Measurements from ENCODE around the gene GNAT3.

The GNAT3 gene

DNA sequence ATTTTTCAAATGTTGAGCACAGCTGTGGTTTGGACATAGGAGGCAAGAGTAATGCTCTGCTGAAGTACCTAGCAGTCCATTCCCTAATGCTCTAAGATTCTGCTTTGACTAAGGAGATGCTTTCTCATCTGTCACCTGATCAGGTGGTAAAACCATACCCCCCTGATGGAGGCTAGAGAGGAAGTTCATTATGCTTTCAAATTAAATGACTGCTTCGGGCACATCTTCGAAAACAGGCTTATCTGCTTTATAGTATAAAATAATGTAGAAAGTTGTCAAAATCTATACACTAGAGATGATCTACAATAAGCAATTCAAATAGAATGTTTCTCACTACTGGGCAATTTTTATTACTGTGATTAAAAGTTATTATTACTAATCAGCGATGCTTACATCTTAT, at the start of gene GNAT3:
TSS of gene GNAT3 (minus strand) at position 101 of the 400 bp plus-strand sequence. CDS start 138 bp downstream, outside the sequence.
- Mint-ChIP-seq H3K27me3 (ENCODE audit: low read depth) (no peaks in the 10 kb centered on the region), H3K4me1 (ENCODE audit: low read depth) (no peaks in the 10 kb centered on the region), H3K36me3 (ENCODE audit: low read depth) (no peaks in the 10 kb centered on the region), H3K4me3 (no peak within 1 kb of the TSS), H3K27ac (no peak within 1 kb of the TSS), H3K9me3 (no peaks in the 10 kb centered on the region)

DNA sequence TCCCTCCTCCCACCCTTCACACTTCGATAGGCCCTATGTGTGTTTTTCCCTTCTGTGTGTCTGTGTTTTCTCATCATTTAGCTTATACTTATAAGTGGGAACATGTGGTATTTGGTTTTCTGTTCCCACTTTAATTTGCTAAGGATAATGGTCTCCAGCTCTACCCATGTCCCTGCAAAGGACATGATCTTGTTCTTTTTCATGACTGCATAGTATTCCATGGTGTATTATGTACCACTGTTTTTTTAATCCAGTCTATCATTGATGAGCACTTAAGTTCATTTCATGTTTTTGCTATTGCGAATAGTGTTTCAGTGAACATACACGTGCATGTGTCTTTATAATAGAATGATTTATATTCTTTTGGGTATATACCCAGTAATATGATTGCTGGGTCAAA, 46.3 kb upstream of the GNAT3 start:
- Mint-ChIP-seq H3K4me1 (ENCODE audit: low read depth) (no peaks in the 10 kb centered on the region), H3K27ac (no peak overlapping the region), H3K27me3 (ENCODE audit: low read depth) (no peaks in the 10 kb centered on the region), H3K36me3 (ENCODE audit: low read depth) (no peaks in the 10 kb centered on the region), H3K9me3 (no peaks in the 10 kb centered on the region), H3K4me3 (no peak overlapping the region)

DNA sequence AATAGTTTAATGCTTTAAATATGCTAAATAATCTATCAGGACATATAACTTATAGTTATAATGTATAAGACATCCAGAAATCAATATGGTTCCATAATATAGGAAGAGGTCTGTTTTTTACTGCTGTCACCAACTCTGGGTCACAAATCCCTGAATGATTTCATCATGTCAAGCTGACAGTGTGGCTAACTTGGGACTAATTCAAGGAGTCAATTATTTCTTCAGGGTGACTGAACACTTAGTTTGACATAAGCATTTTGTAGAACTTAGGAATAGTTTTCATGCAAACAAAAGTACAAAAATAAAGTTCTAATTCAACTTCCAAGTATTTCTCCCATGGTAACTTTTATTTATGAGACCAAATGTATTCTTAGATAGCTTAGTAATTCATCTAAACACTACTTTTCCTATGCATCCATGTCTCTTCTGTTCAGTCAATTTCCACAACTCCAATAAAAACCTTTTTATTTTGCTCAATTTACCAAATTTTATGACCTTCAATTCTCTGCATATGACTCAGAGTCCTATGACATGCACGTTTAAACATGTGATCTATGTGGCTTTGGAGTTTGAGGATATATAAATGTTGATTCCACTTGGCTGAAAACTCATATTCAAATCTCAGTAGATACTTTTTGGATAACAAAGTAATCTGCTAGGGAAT, 40.3 kb upstream of the GNAT3 start:
- no peak overlapping the region for H3K4me3 Mint-ChIP-seq
- no peaks in the 10 kb centered on the region for H3K36me3 Mint-ChIP-seq (ENCODE audit: low read depth)
- H3K4me1 Mint-ChIP-seq (ENCODE audit: low read depth): no peaks in the 10 kb centered on the region
- H3K27ac Mint-ChIP-seq: no peak overlapping the region
- no peaks in the 10 kb centered on the region for H3K27me3 Mint-ChIP-seq (ENCODE audit: low read depth)
- H3K9me3 Mint-ChIP-seq: no peaks in the 10 kb centered on the region

DNA sequence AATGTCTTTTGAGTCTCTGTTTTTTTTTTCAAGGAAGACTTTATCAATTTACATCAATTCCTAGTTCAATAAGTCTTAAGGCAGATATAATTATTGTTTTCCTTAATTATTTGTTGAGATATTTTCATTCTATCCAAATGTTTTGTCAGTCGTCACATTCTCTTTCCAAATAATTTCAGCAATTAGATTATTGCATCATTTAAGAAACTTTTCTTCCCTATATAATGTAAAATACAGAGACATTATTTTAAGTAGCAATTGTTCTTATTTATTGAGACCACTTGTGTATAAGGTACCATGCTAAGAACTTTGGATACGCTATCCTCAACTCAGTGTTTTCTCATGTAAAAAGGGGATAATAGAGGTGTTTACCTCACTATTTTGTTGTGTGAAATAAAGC, 38.1 kb upstream of the GNAT3 start:
- Mint-ChIP-seq H3K27me3 (ENCODE audit: low read depth) (no peaks in the 10 kb centered on the region), H3K36me3 (ENCODE audit: low read depth) (no peaks in the 10 kb centered on the region), H3K27ac (no peak overlapping the region), H3K4me3 (no peak overlapping the region), H3K4me1 (ENCODE audit: low read depth) (no peaks in the 10 kb centered on the region), H3K9me3 (no peaks in the 10 kb centered on the region)

DNA sequence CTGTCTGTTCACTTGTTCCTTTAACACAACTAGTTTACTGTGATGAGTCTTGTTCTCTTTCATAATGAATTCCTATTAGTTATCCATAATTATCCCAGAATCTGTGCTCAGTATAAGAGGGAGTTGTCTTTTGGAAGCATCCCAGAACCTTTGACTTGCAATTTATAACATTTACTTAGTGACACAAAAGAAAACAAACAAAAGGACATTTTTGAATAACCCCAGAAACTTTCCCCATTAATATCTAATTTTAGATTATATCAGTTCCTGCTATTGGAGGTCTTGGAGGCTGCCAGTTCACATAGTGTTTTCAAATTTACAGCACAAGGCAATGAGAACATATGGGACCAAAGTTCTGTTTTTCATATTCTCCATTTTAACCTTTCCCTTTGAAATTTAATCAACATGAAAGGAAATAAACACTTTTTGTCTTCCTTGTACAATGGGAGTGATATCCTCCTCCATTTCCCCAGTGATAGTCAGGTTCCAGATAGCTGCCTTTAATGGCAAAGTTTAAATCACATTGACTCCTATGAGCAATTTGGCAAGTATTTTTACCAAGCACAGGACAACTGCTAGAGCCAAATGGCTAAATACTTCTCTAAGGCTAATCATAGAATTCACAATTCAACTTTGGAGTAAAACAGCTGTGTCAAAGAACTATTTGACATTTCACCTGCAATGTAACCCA, 37.1 kb upstream of the GNAT3 start:
- Mint-ChIP-seq H3K4me3 (no peak overlapping the region), H3K9me3 (no peaks in the 10 kb centered on the region), H3K4me1 (ENCODE audit: low read depth) (no peaks in the 10 kb centered on the region), H3K27me3 (ENCODE audit: low read depth) (no peaks in the 10 kb centered on the region), H3K36me3 (ENCODE audit: low read depth) (no peaks in the 10 kb centered on the region), H3K27ac (no peak overlapping the region)

DNA sequence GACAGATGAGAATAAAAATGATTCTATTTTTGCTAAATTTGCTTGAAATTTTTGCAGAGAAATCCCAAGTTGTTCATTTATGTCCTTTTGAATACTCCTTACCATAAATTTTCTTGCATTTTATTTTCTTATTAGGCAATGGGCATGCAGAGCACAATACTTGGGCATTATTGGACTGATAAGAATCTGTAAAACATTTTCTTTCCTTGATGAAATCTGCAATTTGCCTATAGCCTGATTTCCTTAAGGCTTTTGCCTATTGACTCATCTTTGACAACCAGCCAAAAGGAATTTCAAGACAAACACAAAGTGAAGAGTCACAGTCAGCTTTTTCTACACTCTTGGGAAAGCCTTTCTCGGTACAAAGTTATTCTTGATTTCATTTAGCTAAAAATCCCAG, 30.5 kb upstream of the GNAT3 start:
- H3K27ac Mint-ChIP-seq: no peak overlapping the region
- no peak overlapping the region for H3K4me3 Mint-ChIP-seq
- no peaks in the 10 kb centered on the region for H3K9me3 Mint-ChIP-seq
- no peaks in the 10 kb centered on the region for H3K36me3 Mint-ChIP-seq (ENCODE audit: low read depth)
- no peaks in the 10 kb centered on the region for H3K4me1 Mint-ChIP-seq (ENCODE audit: low read depth)
- no peaks in the 10 kb centered on the region for H3K27me3 Mint-ChIP-seq (ENCODE audit: low read depth)

DNA sequence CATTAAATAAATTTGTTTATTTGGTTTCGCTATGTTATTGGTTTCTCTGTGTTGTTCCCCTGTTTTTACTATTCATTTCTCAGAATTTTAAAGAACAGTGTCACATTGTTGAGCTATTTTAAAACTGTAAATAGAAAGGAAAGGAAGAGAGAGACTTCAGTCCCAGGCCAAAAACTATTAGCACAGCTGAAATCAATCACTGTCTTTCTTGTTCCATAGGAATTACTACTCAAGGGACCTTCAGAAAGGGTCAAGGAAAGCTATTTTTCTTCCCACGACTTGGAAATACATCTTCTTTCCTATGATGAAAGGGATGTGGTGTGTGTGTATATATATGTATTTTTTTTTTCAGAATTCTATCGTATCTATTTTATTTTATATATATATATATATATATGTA, 29.0 kb upstream of the GNAT3 start:
- no peak overlapping the region for H3K27ac Mint-ChIP-seq
- no peaks in the 10 kb centered on the region for H3K9me3 Mint-ChIP-seq
- no peaks in the 10 kb centered on the region for H3K27me3 Mint-ChIP-seq (ENCODE audit: low read depth)
- H3K4me3 Mint-ChIP-seq: no peak overlapping the region
- no peaks in the 10 kb centered on the region for H3K4me1 Mint-ChIP-seq (ENCODE audit: low read depth)
- no peaks in the 10 kb centered on the region for H3K36me3 Mint-ChIP-seq (ENCODE audit: low read depth)

DNA sequence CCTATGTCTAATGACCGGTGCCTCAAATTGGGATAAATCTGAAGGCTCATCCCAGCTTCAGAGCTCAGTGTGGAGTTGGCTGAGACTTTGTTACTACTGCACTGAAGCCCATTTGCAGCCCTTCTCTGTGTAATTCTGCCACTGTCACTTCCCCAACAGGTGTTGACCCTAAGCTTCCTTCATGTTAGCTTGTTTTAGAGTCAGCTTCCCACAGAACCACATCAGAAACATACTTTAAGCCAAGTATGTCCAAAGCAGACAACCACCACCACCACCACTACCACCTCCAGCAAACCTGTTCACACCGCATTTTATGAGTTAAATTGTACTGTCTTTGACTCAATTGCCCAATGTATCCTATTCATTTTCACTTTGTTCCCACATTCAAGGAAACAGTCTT, 25.2 kb upstream of the GNAT3 start:
- Mint-ChIP-seq H3K9me3 (no peaks in the 10 kb centered on the region), H3K36me3 (ENCODE audit: low read depth) (no peaks in the 10 kb centered on the region), H3K27ac (no peak overlapping the region), H3K27me3 (ENCODE audit: low read depth) (no peaks in the 10 kb centered on the region), H3K4me3 (no peak overlapping the region), H3K4me1 (ENCODE audit: low read depth) (no peaks in the 10 kb centered on the region)

DNA sequence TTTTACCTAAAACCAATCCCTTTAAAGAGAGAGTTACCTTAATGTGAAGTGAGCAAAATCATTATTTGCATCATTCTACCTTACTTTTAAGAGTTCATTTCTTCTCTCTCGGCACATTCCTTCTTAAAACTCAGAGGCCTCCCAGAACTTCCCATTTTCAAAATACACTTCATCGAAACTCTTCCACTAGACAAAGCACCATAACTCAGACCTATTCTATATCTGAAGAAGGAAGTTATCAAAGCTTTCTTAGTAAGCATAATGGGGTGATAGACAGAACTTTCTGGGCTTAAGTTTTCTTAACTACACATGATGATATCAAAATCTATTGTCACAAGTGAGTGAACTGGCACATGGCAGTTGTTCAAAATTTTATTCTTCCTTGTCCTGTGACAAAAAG, 24.6 kb upstream of the GNAT3 start:
- no peak overlapping the region for H3K27ac Mint-ChIP-seq
- H3K36me3 Mint-ChIP-seq (ENCODE audit: low read depth): no peaks in the 10 kb centered on the region
- H3K4me1 Mint-ChIP-seq (ENCODE audit: low read depth): no peaks in the 10 kb centered on the region
- no peaks in the 10 kb centered on the region for H3K9me3 Mint-ChIP-seq
- H3K4me3 Mint-ChIP-seq: no peak overlapping the region
- no peaks in the 10 kb centered on the region for H3K27me3 Mint-ChIP-seq (ENCODE audit: low read depth)

DNA sequence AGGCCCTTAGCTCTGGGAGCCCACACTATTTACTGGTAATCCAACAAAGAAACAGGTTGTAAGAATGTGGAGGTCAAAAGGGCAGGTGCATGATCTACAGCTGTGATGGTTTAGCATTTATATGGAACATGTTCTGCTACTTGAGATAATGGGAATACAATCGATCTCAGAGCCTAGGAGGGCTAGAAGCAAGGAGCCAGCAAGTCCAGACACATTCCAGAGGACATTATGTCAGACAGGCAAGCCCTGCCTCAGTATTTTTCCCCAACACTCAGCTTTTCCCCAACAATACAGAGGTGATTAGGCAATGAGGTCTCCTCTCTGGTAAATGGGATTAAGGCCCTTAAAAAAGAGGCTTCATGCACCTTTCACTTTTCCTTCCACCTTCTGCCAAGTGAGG, 21.4 kb upstream of the GNAT3 start:
- no peaks in the 10 kb centered on the region for H3K9me3 Mint-ChIP-seq
- H3K4me1 Mint-ChIP-seq (ENCODE audit: low read depth): no peaks in the 10 kb centered on the region
- H3K27me3 Mint-ChIP-seq (ENCODE audit: low read depth): no peaks in the 10 kb centered on the region
- H3K27ac Mint-ChIP-seq: no peak overlapping the region
- H3K36me3 Mint-ChIP-seq (ENCODE audit: low read depth): no peaks in the 10 kb centered on the region
- no peak overlapping the region for H3K4me3 Mint-ChIP-seq

DNA sequence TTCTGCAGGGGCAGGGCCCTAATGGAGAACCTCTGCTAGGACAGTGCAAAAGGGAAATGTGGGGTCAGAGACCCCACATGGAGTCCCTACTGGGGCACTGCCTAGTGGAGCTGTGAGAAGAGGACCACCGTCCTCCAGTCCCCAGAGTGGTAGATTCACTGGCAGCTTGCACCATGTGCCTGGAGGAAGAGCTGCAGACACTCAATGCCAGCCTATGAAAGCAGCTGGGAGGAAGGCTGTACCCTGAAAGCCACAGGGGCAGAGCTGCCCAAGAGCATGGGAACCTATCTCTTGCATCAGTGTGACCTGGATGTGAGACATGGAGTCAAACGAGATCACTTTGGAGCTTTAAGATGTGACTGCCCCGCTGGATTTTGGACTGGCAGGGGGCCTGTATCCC, 20.3 kb upstream of the GNAT3 start:
- Mint-ChIP-seq H3K4me3 (no peak overlapping the region), H3K36me3 (ENCODE audit: low read depth) (no peaks in the 10 kb centered on the region), H3K9me3 (no peaks in the 10 kb centered on the region), H3K27ac (no peak overlapping the region), H3K4me1 (ENCODE audit: low read depth) (no peaks in the 10 kb centered on the region), H3K27me3 (ENCODE audit: low read depth) (no peaks in the 10 kb centered on the region)

DNA sequence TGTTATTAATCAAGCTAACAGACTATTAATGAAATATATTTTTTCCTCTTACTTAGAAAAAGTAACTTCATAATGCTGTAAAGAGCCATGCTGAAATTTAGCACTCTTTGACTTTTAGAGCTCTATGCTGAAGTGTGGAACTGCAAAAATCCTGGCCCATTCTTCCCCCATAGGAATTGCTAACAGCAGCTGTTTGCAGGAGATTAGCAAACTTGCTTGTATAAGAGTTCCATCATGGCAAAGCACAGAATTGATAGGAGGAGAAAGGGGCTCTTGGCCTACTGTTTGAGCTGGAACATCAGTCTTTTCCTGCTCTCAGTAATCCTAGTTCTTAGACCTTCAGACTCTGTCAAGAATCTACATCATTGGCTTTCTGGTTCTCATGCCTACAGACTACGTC, 18.3 kb upstream of the GNAT3 start:
- Mint-ChIP-seq H3K36me3 (ENCODE audit: low read depth) (no peaks in the 10 kb centered on the region), H3K4me1 (ENCODE audit: low read depth) (no peaks in the 10 kb centered on the region), H3K4me3 (no peak overlapping the region), H3K27ac (no peak overlapping the region), H3K9me3 (no peaks in the 10 kb centered on the region), H3K27me3 (ENCODE audit: low read depth) (no peaks in the 10 kb centered on the region)

DNA sequence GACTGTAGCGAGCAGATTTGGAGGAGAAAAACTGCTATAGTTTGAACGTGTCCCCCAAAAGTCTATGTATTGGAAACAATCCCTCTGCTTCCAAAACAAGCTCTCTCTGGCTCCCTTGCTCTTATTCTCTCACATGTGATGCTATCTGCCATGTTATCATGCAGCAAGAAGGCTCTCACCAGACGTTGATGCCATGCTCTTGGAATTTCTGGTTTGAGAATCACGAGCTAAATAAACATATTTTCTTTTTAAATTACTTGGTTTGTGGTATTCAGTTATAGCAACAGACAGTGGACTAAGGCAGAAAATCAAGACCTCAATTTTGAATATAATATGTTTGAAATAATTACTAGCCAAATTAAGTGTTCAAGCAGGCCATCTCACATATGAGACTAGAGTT, 17.5 kb upstream of the GNAT3 start:
- H3K4me1 Mint-ChIP-seq (ENCODE audit: low read depth): no peaks in the 10 kb centered on the region
- H3K9me3 Mint-ChIP-seq: no peaks in the 10 kb centered on the region
- H3K4me3 Mint-ChIP-seq: no peak overlapping the region
- H3K27me3 Mint-ChIP-seq (ENCODE audit: low read depth): no peaks in the 10 kb centered on the region
- no peak overlapping the region for H3K27ac Mint-ChIP-seq
- H3K36me3 Mint-ChIP-seq (ENCODE audit: low read depth): no peaks in the 10 kb centered on the region

DNA sequence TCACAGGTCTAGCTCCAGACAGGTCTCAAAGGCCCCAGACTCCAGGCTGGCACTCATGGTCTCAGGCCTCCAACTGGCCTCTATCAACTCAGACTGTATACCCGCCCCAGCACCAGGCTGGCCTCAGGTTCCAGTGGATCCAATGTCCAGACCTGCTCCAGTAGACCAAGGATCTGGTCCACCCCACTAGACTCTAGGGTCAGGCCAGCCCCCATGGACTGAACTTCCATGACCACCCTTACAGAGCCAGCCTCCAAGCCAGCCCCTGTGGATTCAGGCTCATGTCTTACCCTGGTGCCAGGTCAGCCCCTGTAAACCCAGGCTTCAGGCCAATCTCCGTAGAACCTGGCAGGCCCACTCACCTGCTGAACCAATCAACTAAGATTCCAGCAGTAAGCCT, 16.8 kb upstream of the GNAT3 start:
- H3K9me3 Mint-ChIP-seq: no peaks in the 10 kb centered on the region
- H3K4me1 Mint-ChIP-seq (ENCODE audit: low read depth): no peaks in the 10 kb centered on the region
- H3K4me3 Mint-ChIP-seq: no peak overlapping the region
- H3K36me3 Mint-ChIP-seq (ENCODE audit: low read depth): no peaks in the 10 kb centered on the region
- no peaks in the 10 kb centered on the region for H3K27me3 Mint-ChIP-seq (ENCODE audit: low read depth)
- H3K27ac Mint-ChIP-seq: no peak overlapping the region

DNA sequence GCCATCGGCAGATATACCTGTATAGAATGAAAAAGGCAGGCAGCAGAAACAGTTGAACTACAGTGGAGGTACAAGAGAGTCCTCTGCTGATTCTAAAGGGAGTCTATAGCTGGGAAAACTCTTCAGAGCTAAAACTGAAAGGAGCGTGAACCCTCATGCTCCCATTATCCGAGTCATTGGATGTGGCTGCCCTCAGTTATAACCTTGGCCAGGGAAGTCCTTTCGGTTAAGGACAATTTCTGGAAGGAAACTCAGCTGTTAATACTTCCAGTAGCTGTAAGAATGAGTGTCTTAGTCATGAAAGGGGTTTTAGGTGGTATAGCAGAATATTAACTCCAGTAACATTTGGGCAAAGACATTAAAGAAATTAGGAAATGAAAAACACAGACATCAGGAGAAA, 14.6 kb upstream of the GNAT3 start:
- no peaks in the 10 kb centered on the region for H3K36me3 Mint-ChIP-seq (ENCODE audit: low read depth)
- no peak overlapping the region for H3K4me3 Mint-ChIP-seq
- H3K27ac Mint-ChIP-seq: no peak overlapping the region
- H3K27me3 Mint-ChIP-seq (ENCODE audit: low read depth): no peaks in the 10 kb centered on the region
- H3K4me1 Mint-ChIP-seq (ENCODE audit: low read depth): no peaks in the 10 kb centered on the region
- H3K9me3 Mint-ChIP-seq: no peaks in the 10 kb centered on the region

Data from T-helper 1 cell treated with Interleukin-12 subunit alpha and Interleukin-12 subunit beta and Interleukin-4 antibody, amounts not matched to agents 30 μg/mL and 1 μg/mL, for 36 hours (primary cell).